Ramos (cell line): ENCODE measurements around the gene SH3PXD2A.

Source experiments
- in situ Hi-C: fragments of 300-500 bp; cut with MboI; formaldehyde crosslinking; loops from one replicate; pipeline ENCODE4 v1.14.3; 2022; ENCODE audit warnings: low sequenced_read_pairs; ENCODE audit not compliant: unreplicated experiment

Gene SH3PXD2A

GRCh38 chr10:103698266-103698665, 157.1 kb downstream of the SH3PXD2A start:
- in situ Hi-C loops = no loop called here

DNA sequence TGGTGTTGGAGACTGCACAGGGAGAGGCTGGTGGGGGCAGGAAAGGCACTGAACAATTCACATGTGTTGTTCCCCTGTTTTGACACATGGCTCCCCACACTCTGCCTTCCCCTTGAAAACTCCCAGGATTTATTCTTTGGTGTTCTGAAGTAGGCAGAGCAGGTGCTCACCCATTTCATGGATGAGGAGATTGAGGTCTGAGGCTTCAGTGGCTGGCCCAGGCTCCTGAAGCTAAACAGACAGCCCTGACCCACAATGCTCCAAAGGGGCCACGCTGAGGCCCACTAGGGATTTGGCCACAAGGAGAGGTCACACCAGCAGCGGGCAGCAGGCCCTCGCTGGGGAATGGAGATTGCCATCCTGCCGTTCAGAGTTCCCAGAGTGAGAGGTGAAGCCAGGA, 157.6 kb downstream of the SH3PXD2A start:
- in situ Hi-C loops = no loop called here

GRCh38 chr10:103696411-103697145, 158.8 kb downstream of the SH3PXD2A start:
- in situ Hi-C loops = no loop called here

DNA sequence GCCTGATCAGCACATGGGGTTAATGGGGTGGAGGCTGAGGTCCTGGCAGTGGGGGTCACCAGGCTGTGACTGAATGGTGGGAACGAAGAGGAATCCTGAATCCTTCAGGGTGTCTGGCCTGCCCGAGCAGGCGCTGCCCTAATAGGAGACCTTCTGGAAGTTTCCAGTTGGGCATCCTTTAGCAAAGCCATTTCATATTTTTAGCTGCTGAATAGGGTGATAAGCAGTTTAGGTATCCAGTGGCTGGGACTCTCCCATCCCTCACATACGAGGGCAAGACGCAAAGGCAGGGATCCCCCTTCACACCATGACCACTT, 159.3 kb downstream of the SH3PXD2A start:
- in situ Hi-C loops = no loop called here

DNA sequence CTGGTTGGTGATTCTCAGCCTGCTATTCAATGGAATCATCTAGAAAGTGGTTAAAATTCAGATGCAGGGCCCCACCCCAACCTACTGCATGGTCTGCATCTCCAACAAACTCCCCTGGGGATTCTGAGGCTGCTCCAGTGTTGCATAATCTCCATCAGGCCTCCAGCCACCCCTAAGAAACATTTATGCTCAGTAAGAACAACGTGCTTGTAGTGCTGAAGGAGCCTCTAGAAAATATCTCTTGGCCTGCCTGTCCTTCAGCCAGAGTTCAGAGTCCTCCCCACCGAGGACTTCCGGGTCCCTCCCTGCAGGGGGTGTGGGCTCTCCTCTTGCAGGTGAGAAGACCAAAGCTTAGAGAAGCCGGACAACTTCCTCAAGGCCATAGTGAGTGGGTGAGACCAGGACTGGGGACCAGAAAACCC, 159.8 kb downstream of the SH3PXD2A start:
- in situ Hi-C loops = no loop called here

DNA sequence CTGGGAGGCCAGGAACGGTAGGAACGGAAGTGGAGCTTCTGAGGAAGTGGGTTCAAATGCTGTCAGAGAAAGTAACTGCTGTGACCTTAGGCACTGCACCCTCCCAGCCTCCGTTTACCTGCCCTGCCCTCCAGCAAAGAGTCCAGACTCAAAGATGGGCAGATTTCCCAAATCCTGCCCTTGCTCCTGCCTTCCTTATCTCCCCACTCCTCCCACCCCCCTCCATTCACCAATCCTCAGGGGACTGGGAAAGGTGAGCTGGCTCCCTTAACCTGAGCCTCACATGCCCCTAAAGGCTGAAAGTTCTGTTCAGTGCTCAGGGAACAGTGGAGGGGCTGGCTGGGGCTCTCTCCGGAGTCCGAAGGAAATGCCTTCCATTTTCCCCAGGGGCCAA, 161.6 kb downstream of the SH3PXD2A start:
- in situ Hi-C loops = no loop called here

- in situ Hi-C loops = no loop called here
Observed at GRCh38 chr10:103692952-103693811, 162.2 kb downstream of the SH3PXD2A start.

DNA sequence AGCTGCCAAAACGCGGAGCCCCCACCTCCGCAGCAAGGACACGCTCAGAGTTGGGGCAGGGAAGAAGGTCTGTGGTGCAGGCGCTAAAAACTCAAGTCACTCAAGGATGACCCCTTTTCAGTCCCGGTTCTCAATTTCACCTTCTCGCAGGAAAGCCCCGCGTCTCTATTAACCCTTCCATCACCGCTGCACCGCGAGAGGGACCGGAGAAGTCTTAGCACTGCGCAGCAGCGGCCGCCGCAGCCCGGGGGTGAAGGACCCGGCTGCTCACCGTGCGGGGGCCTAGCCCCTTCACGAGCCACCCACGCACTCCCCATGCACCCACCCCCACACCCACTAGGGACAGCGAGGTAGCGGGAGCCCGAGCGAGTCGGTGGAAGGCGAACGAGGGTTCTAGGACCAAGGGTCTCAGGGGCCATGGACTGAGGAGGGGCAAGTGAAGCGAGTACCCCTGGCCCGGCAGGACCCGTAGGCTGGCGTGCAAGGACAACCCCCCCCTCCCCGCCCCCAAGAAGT, 162.9 kb downstream of the SH3PXD2A start:
- in situ Hi-C loops = no loop called here

DNA sequence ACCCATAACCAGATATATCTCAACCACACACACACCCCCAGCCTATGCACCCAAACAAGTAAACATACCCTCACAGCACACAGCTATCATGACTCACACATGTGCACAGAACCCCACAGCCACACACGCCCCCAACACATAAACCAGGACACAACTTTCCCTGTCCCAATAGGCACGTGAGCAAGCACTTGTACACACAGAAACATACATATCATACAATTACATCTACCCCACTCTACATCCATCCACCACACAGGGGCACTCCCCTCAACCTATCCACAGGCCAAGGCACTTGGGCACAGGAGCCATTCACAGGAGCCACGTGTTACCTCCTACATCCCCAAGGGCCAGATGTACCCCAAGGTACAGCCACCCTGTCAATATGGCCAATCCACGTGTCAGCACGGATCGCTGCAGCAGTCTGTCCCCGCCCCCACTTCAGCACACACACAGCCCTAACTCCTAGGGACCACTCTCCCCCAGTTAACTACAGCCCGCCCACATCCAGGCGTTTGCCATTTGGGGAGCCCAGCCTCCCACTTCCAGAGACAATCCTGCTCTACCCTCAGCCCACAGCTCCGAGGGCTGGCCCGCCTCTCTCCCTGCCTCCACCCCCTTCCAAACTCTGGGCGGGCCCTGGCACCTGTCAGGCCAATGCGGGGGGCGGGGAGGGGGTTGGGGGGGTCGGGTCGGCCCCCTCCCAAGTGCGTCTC, 163.5 kb downstream of the SH3PXD2A start:
- in situ Hi-C loops = no loop called here

GRCh38 chr10:103691267-103691666, 164.1 kb downstream of the SH3PXD2A start:
- in situ Hi-C loops = no loop called here

DNA sequence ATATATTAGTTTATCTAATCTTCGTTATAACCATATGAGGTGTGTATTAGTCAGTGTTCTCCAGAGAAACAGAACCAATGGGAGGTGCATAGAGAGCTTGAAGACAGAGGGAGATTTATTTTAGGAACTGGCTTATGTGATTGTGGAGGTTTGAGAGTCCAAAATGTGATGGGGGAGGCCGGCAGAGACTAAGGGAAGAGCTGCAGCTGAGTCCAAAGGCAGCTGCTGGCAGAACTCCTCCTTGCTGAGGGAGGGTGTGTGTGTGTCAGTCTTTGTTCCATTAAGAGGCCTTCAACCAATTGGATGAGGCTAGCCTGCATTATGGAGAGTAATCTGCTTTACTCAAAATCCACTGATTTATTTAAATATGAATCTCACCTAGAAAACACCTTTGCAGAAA, 165.1 kb downstream of the SH3PXD2A start:
- in situ Hi-C loops = no loop called here

DNA sequence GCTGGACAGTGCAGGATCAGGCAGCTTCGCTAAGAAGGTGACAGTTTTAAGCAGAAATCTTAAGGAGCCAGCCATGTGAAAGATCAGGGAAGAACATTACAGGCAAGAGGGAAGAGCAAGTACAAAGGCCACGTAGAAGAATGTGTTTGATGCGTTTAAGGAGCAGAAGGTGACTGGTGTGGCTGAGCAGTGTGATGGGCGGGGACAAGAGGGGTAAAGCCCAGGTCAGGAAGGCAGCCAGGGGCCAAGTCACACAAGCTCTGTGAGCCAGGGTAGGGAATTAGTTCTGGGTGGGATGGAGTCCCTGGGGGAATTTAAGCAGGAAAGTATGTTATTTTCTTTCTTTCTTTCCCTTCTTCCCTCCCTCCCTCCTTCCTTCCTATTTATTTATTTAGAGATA, 166.9 kb downstream of the SH3PXD2A start:
- in situ Hi-C loops = no loop called here

DNA sequence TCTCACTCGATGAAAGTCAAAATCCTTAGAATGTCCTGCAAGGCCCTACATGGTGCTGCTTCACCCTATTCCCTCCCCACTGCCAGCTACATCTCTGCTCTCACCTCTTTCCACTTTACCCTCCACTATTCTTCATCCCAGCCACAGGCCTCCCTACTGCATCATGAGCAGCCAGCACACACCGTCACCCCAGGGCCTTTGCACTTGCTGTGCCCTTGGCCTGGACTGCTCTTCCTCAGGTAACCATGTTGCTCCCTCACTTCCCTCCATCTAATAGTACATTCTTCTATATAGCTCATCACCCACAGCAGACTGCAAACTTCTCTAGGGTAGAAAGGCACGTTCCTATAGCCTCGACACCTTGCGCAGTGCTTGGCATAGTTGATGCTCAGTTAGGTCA, 167.7 kb downstream of the SH3PXD2A start:
- in situ Hi-C loops = no loop called here

GRCh38 chr10:103687172-103687571, 168.2 kb downstream of the SH3PXD2A start:
- in situ Hi-C loops = no loop called here

DNA sequence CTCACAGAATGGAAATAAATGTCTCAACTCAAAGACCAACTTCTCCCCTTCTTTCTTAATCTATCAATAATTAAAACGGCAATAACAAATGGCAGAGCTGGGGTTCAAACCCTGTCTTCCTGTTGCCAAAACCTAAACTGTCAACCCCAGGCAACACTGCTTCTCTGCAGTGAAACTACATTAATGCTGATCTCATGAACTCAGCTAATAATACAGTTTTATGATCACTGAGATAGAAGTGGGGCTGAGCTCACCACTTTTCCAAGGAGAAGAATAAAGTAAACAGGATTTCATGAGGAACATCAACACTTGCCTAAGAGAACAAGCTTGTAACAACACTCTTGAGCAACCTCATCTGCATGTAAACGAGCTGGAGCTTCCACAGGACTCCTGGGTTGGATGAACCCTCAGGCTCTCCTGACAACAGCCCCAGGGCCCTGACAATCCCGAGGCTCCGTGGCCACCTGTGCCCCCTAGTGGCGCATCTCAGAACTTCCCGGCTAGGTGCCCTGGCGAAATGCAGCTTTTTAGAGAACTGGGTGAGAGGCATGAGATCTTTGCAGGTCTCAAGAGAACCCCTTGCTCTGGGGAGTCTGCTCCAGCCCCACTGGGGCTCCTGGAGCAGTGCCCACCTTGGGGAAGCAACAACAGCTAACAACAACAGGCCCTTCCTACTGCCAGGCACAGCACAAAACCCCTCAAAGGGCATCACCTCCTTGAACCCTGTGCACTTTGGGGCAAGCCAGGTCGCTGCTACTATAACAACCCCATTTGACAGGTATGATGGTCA, 169.3 kb downstream of the SH3PXD2A start:
- in situ Hi-C loops = no loop called here

GRCh38 chr10:103683851-103684250, 171.5 kb downstream of the SH3PXD2A start:
- in situ Hi-C loops = loop anchor here (5.0 kb wide), 1 partner anchor 72 kb away; no protein-coding TSS in a partner anchor

DNA sequence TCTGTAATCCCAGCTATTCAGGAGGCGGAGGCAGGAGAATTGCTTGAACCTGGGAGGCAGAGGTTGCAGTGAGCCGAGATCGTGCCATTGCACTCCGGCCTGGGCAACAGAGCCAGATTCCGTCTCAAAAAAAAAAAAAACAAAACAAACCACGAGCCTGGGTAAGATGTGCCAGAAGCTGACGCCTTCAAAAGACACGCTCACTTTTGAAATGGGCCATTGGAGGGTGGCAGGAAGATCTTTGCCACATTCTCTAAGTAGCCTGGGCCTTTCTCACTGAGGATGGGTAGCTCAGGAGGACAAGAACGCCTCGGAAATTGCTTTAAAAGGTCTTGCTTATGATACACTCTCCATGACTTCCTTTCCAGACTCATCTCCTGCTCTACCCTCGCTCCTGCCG, 172.7 kb downstream of the SH3PXD2A start:
- in situ Hi-C loops = loop anchor here (5.0 kb wide), 1 partner anchor 70 kb away; no protein-coding TSS in a partner anchor

DNA sequence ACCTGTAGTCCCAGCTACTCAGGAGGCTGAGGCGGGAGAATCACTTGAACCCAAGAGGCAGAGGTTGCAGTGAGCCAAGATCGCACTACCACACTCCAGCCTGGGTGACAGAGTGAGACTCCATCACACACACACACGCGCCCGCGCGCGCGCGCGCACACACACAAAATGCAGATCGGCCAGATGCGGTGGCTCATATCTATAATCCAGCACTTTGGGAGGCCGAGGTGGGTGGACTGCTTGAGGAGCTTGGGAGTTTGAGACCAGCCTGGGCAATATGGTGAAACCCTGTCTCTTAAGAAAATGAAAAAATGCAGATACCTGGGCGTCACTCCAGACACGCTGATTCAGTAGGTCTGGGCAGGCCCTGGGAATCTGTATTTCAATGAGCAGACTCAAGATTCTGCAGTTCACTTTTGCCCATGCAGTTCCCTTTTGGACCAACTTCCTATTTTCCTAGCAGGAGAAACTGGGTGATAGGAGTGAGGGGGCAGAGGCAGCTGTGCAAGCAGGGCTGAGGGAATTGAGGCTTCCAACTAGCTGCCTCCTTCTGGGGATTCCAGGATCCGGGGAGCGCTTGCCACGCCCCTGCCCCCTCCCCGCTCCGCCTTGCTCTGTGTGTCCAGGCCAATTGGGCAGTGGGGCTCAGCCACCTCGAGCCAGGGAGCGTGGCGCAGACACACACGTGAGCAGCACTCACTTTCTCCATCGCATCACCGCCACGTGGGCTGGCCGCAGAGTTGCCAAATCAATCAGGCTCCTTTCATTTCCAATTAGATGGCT, 173.6 kb downstream of the SH3PXD2A start:
- in situ Hi-C loops = loop anchor here (5.0 kb wide), 1 partner anchor 70 kb away; no protein-coding TSS in a partner anchor

DNA sequence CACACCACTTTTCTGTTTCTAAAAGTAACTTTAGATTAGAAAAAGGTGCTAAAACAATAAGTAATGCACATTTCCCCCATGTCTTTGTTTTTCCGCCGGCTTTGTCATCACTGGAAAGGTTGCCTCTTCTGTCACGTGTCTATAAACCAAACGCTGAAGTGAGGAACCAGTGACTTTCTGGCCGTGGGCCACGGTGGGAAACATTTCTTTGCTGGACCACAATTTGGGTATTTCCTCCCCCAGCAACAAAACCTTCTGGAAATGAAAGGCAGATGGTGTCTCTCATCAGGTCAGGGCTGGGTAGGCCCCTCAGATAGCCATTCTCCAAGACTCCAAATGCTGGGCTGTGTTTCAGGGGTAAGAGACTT, 174.5 kb downstream of the SH3PXD2A start:
- in situ Hi-C loops = loop anchor here (5.0 kb wide), 1 partner anchor 69 kb away; no protein-coding TSS in a partner anchor
